HepG2 (cell line): ENCODE data around the gene TOX4. TPM values are rescaled to one million over a fixed set of nuclear protein-coding genes. Genes with fewer than 3 reads are reported as not detected.
A peak's percentile ranks its signal among the peaks of the same experiment; 100 is the strongest.

Source experiments
- AGO2 ChIP-seq: fragments of 200-400 bp; formaldehyde crosslinking; optimal IDR thresholded peaks from 2 replicates; pipeline ENCODE3; 2017; ENCODE audit warnings: mild to moderate bottlenecking, low read depth, low read length, moderate library complexity
- CSRNP2 ChIP-seq: sonication (generic); formaldehyde crosslinking; conservative IDR thresholded peaks from 2 replicates; pipeline ENCODE4 v1.8.0; 2022; ENCODE audit warnings: low read depth, missing genetic modification reagents
- DNMT3B ChIP-seq: conservative IDR thresholded peaks from 2 replicates; pipeline ENCODE4 v1.6.1; 2016; ENCODE audit warnings: missing biosample characterization, control low read depth
- FOXK2 ChIP-seq: fragments of 450-650 bp; IDR thresholded peaks from 2 replicates; pipeline ENCODE4 v1.6.1; 2016
- GABPA ChIP-seq, 2 experiments: IDR thresholded peaks; 2 replicates each; pipeline ENCODE4 v1.6.1; 2011 to 2016; ENCODE audit warnings: low read depth in 2 of 2, low read length in 1 of 2, missing biosample characterization in 1 of 2, missing genetic modification characterization in 1 of 2
- IKZF5 ChIP-seq: IDR thresholded peaks from 2 replicates; pipeline ENCODE4 v1.6.1; 2018; ENCODE audit warnings: missing genetic modification reagents, mild to moderate bottlenecking, missing compliant biosample characterization
- MATR3 ChIP-seq: sonication (generic); formaldehyde crosslinking; IDR thresholded peaks from 2 replicates; pipeline ENCODE4 v1.4.0; 2020; ENCODE audit warnings: missing genetic modification reagents
- MED1 ChIP-seq: sonication (generic); formaldehyde crosslinking; IDR thresholded peaks from 2 replicates; pipeline ENCODE4 v1.4.0; 2020; ENCODE audit warnings: missing genetic modification reagents
- NR2C2 ChIP-seq: sonication (generic); formaldehyde crosslinking; IDR thresholded peaks from 2 replicates; pipeline ENCODE4 v1.4.0; 2020; ENCODE audit warnings: missing genetic modification reagents, mild to moderate bottlenecking, moderate library complexity, borderline replicate concordance
- PRDM4 ChIP-seq: sonication (generic); formaldehyde crosslinking; IDR thresholded peaks from 2 replicates; pipeline ENCODE4 v1.9.0; 2021; ENCODE audit warnings: missing genetic modification reagents, borderline replicate concordance
- SP140L ChIP-seq: sonication (generic); formaldehyde crosslinking; IDR thresholded peaks from 2 replicates; pipeline ENCODE4 v1.4.0; 2020; ENCODE audit warnings: missing genetic modification reagents, borderline replicate concordance
- TBX2 ChIP-seq: sonication (generic); formaldehyde crosslinking; IDR thresholded peaks from 2 replicates; pipeline ENCODE4 v1.5.0; 2020; ENCODE audit warnings: missing genetic modification reagents, mild to moderate bottlenecking, borderline replicate concordance
- ZBTB7B ChIP-seq: sonication (generic); formaldehyde crosslinking; IDR thresholded peaks from 2 replicates; pipeline ENCODE4 v1.4.0; 2020; ENCODE audit warnings: missing genetic modification reagents
- ZFX ChIP-seq: sonication (generic); formaldehyde crosslinking; IDR thresholded peaks from 2 replicates; pipeline ENCODE4 v1.4.0; 2020; ENCODE audit warnings: mild to moderate bottlenecking, low read depth, missing genetic modification reagents, moderate library complexity
- ZMYM4 ChIP-seq: sonication (generic); formaldehyde crosslinking; IDR thresholded peaks from 2 replicates; pipeline ENCODE4 v1.8.1; 2023; ENCODE audit warnings: mild to moderate bottlenecking, missing genetic modification reagents
- ZNF280B ChIP-seq: sonication (generic); formaldehyde crosslinking; IDR thresholded peaks from 2 replicates; pipeline ENCODE4 v1.5.0; 2020; ENCODE audit warnings: missing genetic modification reagents, mild to moderate bottlenecking, borderline replicate concordance
- ZNF563 ChIP-seq: sonication (generic); formaldehyde crosslinking; IDR thresholded peaks from 2 replicates; pipeline ENCODE4 v1.8.0; 2022; ENCODE audit warnings: mild to moderate bottlenecking, moderate library complexity, missing genetic modification reagents
- ZNF746 ChIP-seq: sonication (generic); formaldehyde crosslinking; IDR thresholded peaks from 2 replicates; pipeline ENCODE4 v1.8.0; 2022; ENCODE audit warnings: mild to moderate bottlenecking, missing genetic modification reagents
- ZXDC ChIP-seq: sonication (generic); formaldehyde crosslinking; IDR thresholded peaks from 2 replicates; pipeline ENCODE4 v1.5.0; 2020; ENCODE audit warnings: mild to moderate bottlenecking, missing genetic modification reagents
- polyA plus RNA-seq, 8 experiments: library from polyadenylated mRNA; depleted of rRNA in 3 of 8; stranded (reverse) in 7 of 8; unstranded in 1 of 8; fragments of >200 nt; fragmentation: Illumina TruSeq in 4 of 8; extraction: Trizol in 4 of 8; gene quantifications; 2 replicates each; pipeline versions ENCODE4 v1.2.1 to v1.2.3, GENCODE V29; 2011 to 2016; ENCODE audit warnings: low read depth in 4 of 8, missing spikeins in 1 of 8, mixed read lengths in 1 of 8; ENCODE audit not compliant: insufficient read depth in 1 of 8
- total RNA-seq, 5 experiments: library from RNA; depleted of rRNA; stranded (reverse); fragments of >200 nt; fragmentation: Illumina TruSeq; extraction: Trizol; gene quantifications; 2 replicates each; pipeline ENCODE4 v1.2.3, GENCODE V29; 2016; ENCODE audit warnings: low read depth in 1 of 5

The TOX4 gene
- total and polyA plus RNA-seq, 2 of the 13 experiments (the other 11 are each of a cell fraction or from before 2014, with no cell fraction given): 71.8 to 163 TPM

- TF ChIP-seq GABPA (IDR thresholded peaks at IDR 0.05; ENCODE audit: low read depth, low read length): no peak; the same call in 1 of the 2 replicates
- peak; percentile 63 for TF ChIP-seq GABPA (CRISPR knock-in tag; IDR thresholded peaks at IDR 0.05; ENCODE audit: low read depth)
- peak; percentile 30; the same call in 1 of the 2 replicates for TF ChIP-seq ZMYM4 (CRISPR knock-in tag)
- no peak for TF ChIP-seq PRDM4 (CRISPR knock-in tag)
- TF ChIP-seq FOXK2: no peak
- 0 out of 2 replicates have a peak, but pooled peaks have one; percentile 41 for TF ChIP-seq ZNF563 (CRISPR knock-in tag)
- no peak for TF ChIP-seq TBX2 (CRISPR knock-in tag)
- TF ChIP-seq ZNF280B (CRISPR knock-in tag): 0 out of 2 replicates have a peak, but pooled peaks have one; percentile 42
- no peak for TF ChIP-seq SP140L (CRISPR knock-in tag)
- no peak for TF ChIP-seq ZXDC (CRISPR knock-in tag)
- peak; percentile 76; the same call in 1 of the 2 replicates for TF ChIP-seq ZNF746 (CRISPR knock-in tag)
- peak; percentile 50; the same call in 1 of the 2 replicates for TF ChIP-seq MED1 (CRISPR knock-in tag)
- no peak for TF ChIP-seq NR2C2 (CRISPR knock-in tag)
- peak; percentile 44; the same call in 1 of the 2 replicates for TF ChIP-seq ZFX (CRISPR knock-in tag)
- TF ChIP-seq CSRNP2 (CRISPR knock-in tag): no peak
- TF ChIP-seq IKZF5 (CRISPR knock-in tag): peak; percentile 19; the same call in 1 of the 2 replicates
- no peak for TF ChIP-seq MATR3 (CRISPR knock-in tag)
- TF ChIP-seq AGO2: no peak
- no peak for TF ChIP-seq DNMT3B (CRISPR knock-in tag)
- peak; percentile 93 for TF ChIP-seq ZBTB7B
Observed at GRCh38 chr14:21525962-21526671, 49.1 kb downstream of the TOX4 start, which contains the start of gene SALL2 (continued).
